NCI-H1417 treated with DMSO at 0.1 percent for 48 hours (cell line): ENCODE measurements around the gene COA8.
"Not testable (repeated sequence)": the region's sequence is repeated elsewhere in the genome, so short reads cannot be mapped to it uniquely, and the experiment has no call there.

Experiments used
- DNase-seq: peaks from one replicate; lab custom pipeline; 2025; lab: John Stamatoyannopoulos, UW

The COA8 gene

DNA sequence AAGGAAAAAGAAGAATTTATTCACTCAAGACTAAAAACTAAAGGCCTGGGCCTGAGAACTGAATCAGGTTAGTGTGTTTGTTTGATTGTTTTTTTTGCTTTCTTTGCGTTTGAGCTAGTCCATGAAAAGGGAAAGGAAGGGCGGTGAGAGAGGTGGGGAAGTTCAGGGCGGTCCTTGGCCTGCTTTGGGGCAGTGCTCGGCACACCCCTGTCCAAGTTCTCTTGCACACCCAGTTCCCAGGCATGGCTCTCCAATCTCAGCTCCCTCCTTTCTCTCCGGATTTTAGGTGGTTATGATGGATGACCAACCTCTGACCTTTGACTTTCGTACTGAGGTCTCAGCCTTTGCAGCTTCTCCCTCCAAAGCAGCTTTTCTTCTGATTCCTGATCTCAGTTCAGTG lies 11.3 kb downstream of the COA8 start:
- DNase-seq = no peak

DNA sequence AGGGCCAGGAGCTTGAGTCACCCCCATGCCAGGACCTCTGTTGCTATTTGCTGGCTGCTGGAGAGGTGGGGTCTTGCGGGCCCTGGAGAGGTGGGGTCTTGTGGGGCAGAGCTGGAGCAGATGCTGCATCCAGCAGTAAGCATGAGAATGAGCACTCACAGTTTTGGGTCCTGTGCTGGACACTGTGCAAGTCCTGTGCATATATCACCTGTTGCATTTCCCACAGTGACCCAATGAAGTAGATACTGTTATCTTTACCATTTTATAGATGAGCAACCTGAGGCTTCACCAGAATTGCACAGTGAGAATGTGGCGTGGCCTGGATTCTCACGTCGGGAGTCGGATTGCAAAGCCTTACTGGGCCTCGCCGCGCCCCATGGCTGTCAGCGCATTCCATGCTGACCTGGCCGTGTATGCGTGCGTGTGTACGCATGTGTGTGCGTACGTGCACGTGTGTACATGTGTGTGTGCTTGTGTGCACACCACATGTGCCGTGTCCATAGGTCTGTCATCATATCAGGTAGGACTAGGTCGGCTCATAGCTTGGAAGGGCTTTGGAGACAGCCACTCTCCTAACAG lies 12.0 kb downstream of the COA8 start:
- no peak for DNase-seq

DNA sequence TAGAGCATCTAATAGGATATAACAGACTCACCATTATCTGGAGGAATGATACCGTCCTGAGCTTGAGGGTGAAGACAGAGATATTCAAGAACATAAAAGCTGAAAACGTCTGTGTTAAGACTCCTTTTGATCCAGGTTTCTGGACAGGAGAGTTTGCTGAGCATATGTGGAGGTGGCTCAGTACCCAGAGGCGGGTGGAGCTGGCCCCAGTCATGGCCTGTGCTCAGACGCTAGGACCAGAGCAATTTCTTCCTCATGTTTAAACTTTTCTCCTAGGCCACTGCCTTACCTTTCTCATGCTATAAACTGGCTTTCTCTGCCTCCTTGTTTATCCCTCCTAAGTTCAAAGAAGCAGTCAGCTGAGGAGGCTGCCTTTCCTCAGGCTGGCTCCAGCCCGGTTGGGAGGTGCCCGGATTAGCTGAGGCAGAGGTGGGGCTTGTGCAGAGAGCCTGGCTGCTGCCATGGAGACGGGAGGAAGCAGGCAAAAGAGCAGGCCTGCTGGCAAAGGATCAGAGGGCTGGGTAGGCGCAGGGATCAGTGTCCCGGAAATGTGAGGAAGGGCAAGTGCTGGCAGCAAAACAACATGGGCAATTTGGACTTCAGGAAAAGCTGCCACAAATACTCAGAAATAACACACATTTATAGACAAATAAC lies 13.7 kb downstream of the COA8 start:
- DNase-seq = peak; percentile 50

DNA sequence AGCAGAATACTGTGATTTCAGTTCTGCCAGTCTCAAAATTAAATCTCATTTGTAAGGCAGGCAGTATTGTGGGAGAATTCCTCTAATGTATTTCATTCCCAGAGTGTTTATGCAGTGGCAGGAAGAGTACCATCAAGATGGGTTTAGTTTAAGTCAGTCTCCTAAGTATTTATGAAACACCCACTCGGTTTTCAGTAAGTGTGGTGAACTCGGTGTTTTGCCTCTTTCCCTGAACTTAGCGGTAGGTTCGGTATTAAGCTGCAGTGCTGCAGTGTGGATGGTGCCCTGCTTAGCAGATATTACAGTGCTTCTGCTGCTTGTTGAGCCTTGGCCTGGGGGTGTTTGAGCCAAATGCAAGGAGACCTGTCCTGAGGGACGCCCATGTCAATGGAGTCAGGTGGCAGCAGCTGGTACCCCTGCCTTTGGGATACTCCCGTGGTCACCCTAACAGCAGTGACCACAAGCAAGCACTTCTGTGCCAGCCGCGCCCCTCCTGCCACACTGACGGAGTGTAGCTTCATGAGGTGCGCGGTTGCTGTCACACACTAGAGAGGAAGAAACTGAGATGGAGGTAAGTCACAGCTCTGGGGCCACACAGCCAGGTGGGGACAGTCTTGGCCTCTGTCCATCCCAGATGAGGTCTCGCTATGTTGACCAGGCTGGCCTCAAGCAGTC lies 15.8 kb downstream of the COA8 start:
- no peak for DNase-seq

DNA sequence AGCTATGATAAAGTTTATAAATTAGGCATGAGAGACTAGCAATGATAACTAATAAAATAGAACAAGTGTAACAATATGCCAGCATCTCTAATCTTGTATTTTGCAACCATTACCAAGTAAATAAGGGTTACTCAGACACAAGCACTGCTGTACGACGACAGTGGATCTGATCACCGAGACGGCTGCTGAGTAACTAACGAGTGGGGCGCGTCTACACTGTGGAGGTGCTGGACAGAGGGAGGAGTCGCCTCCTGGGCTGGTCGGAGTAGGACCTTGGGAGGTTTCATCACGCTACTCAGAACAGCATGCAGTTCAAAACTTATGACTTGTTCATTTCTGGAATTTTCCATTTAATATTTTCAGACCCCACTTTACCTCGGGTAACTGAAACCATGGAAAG lies 18.4 kb downstream of the COA8 start:
- no peak for DNase-seq

DNA sequence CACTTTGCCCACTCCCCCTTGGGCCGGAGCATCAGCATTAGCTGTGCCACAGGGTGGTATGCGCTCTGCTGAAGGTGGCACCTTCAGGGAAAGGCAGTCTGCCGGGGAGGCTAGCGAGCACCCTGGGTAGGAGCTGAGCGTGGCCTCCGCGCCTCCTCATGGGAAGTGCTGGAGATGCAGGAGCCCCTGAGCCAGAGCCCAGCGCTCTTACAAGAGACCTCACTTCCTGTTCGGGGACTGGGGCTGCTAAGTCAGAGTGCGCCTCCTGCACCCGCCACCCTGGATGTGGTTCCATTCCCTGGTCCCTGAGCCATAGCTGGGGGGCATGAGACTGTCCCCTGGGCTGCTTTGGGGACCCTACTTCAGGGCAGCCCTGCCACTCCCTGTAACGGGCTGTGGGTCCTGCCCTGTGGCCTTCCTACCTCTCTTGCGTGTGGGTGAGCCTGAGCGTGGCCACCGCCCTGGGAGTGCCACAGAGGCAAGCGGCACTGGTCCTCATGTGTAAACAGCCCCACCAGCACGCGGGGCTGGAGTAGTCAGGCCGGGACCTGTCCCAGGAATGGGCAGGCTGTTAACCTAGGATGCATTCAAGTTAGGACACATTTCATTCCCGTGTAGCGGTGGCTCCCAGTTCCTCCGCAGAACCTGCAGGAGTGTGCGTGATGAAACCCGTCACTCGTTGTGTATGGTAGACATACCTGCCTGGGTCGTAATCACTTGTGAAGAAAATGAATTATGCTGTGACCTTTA lies 19.4 kb downstream of the COA8 start:
- DNase-seq = no peak

DNA sequence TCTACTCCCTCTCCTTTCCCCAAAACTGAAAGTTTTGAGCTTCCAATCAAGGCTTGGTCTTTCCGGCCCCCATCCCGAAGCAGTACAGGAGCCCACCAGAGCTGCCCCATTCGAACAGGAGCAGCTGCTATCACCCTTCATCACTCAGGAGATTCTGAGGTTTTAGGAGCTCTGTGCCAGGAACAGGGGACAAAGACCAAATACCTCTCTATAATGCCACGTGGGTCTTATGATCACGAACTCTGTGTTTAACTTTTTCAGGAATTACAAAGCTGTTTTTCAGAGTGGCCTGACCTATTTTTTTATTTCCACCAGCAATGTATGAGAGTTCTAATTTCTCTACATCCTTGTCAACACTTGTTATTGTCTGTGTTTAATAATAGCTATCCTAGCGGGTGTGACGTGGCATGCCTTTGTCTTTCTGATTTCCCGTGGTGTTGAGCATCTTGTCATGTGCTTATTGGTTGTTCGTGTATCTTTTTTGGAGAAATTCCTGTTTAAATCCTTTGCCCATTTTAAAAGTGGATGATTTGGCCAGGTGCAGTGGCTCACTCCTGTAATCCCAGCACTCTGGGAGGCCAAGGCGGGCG lies 21.7 kb downstream of the COA8 start:
- no peak for DNase-seq

DNA sequence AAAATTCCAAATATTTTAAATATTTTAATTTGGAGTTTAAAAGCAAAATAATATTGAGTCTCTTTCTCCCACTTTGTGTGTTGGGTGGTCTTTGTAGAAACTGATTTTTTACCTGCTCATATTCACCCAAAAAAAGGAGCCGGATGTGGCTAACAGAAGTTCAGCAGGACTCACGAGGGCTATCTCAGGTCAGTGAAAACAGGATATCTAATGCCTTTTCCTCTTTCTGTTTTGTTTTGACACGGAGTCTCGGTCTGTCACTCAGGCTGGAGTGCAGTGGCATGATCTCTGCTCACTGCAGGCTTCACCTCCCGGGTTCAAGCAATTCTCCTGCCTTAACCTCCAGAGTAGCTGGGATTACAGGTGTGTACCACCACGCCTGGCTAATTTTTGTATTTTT lies 30.8 kb downstream of the COA8 start:
- no peak for DNase-seq

DNA sequence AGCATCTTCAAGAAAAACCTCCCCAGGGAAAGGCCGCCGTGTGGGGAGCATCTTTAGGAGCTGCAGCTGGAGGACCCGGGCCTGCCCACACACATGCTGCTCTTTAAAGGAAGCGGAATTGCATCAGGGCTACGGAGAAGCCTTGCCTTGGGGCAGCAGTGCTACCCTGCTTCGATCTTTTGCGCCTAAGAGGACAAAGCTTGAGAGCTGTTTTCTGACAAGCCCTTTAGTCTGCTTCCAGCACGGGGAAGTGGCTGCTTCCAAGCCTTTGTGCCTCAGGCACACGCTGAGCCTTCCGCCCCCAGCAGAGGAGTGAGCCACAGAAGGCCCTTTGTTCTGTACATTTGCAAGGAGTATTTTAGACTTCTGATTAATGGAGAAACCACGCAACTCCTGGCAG lies 31.5 kb downstream of the COA8 start:
- peak; percentile 85 for DNase-seq

DNA sequence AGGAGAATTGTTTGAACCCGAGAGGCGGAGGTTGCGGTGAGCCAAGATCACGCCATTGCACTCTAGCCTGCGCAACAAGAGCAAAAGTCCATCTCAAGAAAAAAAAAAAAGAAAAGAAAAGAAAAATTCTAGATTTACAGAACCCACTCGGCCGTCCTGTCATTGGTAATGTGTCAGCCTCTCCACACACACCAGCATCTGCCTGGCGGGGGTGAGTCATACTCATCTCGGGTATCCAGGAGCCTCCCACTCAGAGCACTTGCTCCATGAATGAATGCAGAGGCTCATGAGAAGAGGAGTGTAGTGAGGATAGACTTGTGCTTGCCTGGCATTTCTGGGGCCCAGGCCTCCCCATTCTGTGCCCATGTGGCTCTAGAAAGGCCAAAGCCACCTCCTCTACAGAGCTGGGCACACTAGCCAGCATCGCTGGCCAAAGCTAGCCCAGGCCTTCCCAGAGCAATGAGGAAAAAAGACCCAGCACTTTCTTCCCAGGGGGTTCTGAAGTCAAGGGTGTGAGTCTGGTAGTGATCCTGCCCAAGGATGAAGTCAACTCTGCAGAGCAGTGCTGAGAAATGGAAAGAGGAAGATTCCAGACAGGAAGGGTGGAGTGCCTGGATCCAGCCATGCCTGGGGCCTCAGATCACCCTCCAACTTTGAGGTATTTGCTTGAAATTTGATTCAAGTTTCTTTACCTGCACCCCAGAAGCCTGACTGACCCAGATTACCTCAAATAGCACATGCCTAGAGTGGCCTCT lies 35.0 kb downstream of the COA8 start:
- DNase-seq = no peak

DNA sequence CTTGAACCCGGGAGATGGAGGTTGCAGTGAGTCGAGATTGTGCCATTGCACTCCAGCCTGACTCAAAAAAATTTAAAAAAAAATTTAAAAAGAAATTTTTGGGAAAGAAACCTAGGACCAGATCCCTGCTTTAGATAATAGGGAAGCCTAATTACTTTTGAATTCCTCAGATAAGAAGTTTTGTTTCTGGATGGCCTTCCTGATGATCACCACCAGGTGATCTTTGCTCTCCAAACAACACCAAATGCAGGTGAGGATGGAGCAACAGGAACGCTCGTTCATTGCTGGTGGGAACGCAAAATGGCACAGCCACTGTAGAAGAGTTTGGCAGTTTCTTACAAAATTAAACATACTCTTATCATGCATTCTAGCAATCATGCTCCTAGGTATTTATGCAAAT lies 37.7 kb downstream of the COA8 start:
- DNase-seq = no peak

DNA sequence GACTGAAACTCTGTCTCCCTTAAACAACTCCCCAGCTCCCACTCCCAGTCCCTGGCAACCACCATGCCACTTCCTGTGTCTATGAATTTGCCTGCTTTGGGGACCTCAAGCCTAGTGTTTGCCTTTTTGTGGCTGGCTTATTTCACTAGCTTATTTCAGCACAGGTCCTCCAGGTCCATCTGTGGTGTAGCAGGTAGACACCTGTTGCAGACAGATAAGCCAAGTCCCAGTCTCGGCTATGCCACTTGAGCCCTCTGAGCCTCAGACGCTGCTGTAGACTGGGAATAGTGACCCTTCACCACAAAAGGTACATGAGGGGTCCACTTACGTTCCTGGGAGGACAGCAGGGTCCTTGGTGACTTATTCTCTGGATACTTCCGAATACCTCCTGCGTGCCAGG lies 41.9 kb downstream of the COA8 start:
- DNase-seq = no peak

DNA sequence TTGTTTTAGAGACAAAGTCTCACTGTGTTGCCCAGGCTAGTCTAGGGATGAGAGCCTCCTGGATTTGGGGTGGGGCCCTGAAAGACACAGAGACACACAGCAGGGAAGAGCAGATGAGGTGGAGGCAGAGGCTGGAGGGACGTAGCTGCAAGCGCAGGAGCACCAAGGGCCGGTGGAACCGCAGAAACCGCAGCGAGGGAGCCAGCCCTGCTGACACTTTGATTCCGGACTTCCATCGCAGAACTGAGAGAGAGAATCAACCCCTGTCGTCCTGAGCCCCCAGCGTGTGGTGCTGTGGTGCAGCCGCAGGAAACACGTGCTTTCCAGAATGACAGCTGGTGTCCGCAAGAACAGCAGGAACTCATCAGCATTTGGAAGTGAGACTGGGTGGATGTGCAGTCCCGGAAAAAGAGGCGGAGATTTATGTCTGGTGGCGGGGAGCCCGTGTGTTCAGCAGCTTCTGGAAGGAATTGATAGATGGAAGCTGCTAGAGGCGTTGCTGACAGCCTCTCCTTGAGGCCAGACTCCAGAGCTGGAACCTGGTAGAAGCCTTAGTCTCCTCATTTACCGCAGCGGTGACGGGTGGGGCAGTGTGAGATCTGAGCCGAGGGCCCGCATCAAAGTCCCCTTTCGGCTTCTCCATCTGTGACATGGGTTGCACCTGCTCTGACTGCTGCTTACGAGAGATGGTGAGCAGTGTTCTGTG lies 44.4 kb downstream of the COA8 start:
- DNase-seq = peak; percentile 66

DNA sequence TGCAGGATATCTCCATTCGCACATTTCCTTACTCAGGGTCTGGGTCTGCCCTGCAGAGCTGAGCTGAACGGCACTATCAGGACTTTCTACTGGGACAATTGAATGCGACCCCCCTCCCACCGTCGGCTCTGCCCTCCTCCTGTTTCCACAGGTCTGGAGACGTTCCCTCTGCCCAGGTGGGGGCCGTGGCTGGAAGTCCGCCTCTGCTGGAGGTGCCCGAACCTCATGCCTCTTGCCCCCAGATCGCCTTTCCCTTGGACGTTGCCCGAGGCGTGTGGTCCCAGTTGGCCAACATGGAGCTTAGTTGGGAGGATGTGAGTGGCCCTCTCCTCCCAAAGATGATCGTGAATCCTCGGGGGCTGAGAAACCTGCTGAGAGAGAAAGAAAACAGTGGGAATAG lies 45.1 kb downstream of the COA8 start:
- DNase-seq = no peak

DNA sequence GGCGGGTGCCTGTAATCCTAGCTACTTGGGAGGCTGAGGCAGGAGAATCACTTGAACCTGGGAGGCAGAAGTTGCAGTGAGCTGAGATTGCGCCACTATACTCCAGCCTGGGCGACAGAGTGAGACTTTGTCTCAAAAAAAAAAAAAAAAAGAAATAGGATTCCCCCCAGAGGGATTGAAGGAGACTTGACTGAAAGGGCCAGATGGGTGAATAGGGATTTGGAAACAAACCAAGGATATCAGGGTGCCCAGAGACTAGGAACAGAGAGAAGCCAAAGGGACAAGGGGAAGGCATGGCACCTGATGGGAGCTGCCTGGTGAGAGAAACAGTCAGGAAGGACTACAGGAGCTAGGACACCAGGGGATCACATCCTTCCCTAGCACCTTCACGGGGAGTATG lies 46.3 kb downstream of the COA8 start:
- not testable (repeated sequence) for DNase-seq

DNA sequence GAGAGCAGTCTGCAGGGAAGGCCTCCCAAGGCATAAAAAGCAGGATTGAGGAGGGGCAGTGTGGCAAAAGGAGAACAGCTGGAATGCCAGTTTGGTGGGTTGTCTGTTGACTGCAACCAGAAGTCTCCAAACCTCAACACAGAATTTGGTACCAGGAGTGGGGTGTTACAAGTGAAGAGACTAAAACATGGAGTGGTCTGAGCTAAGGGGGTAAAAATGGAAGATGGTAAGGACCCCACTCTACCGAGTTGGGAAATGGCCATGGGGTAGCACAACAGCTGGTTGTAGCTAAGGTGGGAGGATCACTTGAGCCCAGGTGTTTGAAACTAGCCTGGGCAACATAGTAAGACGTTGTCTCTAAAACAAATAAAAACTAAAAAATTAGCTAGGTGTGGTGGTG lies 48.5 kb downstream of the COA8 start:
- no peak for DNase-seq

DNA sequence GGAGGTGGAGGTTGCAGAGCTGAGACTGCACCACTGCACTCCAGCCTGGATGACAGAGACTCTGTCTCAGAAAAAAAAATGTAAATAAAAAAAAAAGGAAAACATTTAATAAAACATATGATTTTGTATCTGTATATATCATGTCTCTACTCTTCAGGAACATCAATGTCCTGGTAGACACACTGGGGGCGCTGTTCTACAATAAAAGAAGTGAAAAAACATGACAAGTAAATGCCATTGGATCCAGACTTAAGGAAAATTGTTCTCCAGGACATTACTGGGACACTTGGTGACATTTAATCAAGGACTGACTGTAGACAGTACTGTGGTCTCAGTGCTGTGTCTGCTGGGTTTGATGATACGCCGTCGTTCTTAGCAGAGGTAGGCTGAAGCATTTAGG lies 50.8 kb downstream of the COA8 start:
- DNase-seq = no peak

DNA sequence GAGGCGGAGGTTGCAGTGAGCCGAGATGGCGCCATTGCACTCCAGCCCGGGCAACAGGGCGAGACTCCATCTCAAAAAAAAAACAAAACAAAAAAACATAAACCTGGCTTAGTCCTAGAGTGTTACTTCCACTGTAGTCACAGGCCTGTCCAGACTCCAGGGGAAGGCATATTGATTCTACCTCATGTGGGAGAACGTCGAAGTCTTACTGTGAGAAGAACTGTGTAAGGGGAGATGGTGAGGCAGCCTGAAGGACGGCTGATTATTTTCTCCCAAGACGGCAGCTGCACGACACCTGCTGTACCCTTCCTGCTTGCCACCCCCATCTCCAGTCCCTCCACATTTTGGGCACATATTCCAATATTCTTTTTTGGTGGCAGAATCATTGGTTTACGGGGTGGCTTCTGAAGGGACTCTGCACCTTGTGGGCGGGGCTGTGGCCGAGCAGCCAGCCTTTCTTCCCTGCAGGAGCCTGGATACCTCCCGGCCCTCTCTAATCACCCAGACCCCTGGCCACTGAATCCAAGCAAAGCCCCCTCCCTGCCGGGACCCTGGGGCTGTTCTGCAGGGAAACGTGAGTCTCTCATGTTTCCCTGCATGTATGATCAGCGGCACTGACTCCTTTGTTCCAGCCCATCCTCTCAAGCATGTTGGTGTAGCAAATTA lies 54.0 kb downstream of the COA8 start:
- DNase-seq = no peak

DNA sequence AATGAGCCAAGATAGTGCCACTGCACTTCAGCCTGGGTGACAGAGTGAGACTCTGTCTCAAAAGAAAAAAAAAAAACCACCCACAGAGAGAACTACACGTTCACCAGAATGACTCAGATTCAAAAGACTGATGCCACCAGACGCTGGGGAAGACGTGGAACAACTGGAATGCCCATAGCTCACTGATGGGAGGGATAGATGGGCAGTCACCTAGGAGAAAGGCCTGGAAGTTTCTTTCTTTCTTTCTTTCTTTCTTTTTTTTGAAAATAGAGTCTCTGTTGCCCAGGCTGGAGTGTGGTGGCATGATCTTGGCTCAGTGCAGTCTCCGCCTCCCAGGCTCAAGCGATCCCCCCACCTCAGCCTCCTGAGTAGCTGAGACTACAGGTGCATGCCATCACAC lies 56.3 kb downstream of the COA8 start:
- no peak for DNase-seq

DNA sequence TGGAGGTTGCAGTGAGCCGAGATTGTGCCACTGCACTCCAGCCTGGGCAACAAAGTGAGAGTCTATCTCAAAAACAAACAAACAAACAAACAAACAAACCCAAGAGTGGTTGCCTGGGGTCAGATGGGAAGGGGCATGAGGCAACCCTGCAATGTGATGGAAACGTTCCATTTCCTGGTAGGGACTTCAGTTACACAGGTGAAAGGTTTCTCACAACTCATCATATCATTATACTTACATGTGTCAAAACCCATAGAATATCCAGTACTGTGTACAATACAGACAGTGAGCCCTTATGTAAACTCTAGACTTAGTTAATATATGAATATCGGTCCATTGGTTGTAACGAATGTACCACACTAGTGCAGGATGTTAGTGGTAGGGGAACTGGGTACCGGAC lies 59.1 kb downstream of the COA8 start:
- no peak for DNase-seq

DNA sequence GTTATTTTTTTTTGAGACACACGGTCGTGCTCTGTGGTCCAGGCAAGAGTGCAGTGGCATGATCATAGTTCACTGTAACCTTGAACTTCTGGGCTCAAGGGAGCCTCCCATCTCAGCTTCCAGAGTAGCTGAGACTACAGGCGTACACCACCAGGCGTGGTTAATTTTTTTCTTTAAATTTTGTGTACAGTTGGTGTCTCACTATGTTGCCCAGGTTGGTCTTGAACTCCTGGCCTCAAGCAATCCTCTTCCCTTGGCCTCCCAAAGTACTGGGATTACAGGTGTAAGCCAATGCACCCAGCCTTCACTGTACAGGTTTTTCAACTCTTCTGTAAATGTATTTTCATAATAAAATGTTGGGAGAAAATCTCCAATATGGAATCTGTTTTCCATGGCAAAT lies 60.5 kb downstream of the COA8 start:
- DNase-seq = no peak
